Left ventricle myocardium inferior (tissue), 1 donor: ENCODE results near the gene LRIT1. TPM values are rescaled to one million over a fixed set of nuclear protein-coding genes. Genes with fewer than 3 reads are reported as not detected.
A peak's percentile ranks its signal among the peaks of the same experiment; 100 is the strongest.

Source experiments
- DNase-seq: peaks from one replicate; pipeline ENCODE4 v3.0.0-alpha.2; 2020
- H3K27ac ChIP-seq: fragments of 200-600 bp; replicated peaks from 2 replicates; pipeline ENCODE4 v1.8.0; 2021
- H3K27me3 ChIP-seq: fragments of 200-600 bp; 2 replicates; pipeline ENCODE4 v1.8.0; 2021; ENCODE audit warnings: low read depth
- H3K36me3 ChIP-seq: fragments of 200-600 bp; 2 replicates; pipeline ENCODE4 v1.8.0; 2021
- H3K4me1 ChIP-seq: fragments of 200-600 bp; 2 replicates; pipeline ENCODE4 v1.8.0; 2021
- H3K4me3 ChIP-seq: fragments of 200-600 bp; 2 replicates; pipeline ENCODE4 v1.8.0; 2021; ENCODE audit warnings: mild to moderate bottlenecking, moderate library complexity
- H3K9me3 ChIP-seq: fragments of 200-600 bp; replicated peaks from 2 replicates; pipeline ENCODE4 v1.8.0; 2021
- intact Hi-C: fragments of 100-400 bp; cut with micrococcal nuclease; formaldehyde crosslinking; loops from one replicate; pipeline ENCODE4 v1.11.0; 2022
- total RNA-seq: library from RNA; stranded (reverse); fragmentation: NEBNext Ultra II Directional; extraction: Animal tissue kit (Norgen Biotek cat#: 25700); gene quantifications from one replicate; pipeline ENCODE4 v1.2.1, GENCODE V29; 2021
- TF ChIP-seq, protein P1 (sequence below): fragments of 200-600 bp; IDR thresholded peaks from 2 replicates; pipeline ENCODE4 v1.8.0; 2021; ENCODE audit warnings: antibody characterized with exemption, mild to moderate bottlenecking, borderline replicate concordance
- donor health status: DM: no; HTN: yes; CAD: no; lungs with severe emphysema.

LRIT1 gene
- total RNA-seq, 1 donor from 2014 or later, result not detected

- Histone ChIP-seq H3K4me1 (peaks cover 5% of the 10 kb centered on the region), H3K27ac (no peak overlapping the region), H3K9me3 (no peaks in the 10 kb centered on the region), H3K27me3 (peaks cover 51% of the 10 kb centered on the region), H3K36me3 (no peaks in the 10 kb centered on the region), H3K4me3 (no peak overlapping the region)
- intact Hi-C loops, result no loop called here
- TF ChIP-seq, protein P1, sequence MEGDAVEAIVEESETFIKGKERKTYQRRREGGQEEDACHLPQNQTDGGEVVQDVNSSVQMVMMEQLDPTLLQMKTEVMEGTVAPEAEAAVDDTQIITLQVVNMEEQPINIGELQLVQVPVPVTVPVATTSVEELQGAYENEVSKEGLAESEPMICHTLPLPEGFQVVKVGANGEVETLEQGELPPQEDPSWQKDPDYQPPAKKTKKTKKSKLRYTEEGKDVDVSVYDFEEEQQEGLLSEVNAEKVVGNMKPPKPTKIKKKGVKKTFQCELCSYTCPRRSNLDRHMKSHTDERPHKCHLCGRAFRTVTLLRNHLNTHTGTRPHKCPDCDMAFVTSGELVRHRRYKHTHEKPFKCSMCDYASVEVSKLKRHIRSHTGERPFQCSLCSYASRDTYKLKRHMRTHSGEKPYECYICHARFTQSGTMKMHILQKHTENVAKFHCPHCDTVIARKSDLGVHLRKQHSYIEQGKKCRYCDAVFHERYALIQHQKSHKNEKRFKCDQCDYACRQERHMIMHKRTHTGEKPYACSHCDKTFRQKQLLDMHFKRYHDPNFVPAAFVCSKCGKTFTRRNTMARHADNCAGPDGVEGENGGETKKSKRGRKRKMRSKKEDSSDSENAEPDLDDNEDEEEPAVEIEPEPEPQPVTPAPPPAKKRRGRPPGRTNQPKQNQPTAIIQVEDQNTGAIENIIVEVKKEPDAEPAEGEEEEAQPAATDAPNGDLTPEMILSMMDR, result no peak
- DNase-seq, result no peak
Observed at GRCh38 chr10:84270708-84271107, 29.4 kb upstream of the LRIT1 start.

DNA sequence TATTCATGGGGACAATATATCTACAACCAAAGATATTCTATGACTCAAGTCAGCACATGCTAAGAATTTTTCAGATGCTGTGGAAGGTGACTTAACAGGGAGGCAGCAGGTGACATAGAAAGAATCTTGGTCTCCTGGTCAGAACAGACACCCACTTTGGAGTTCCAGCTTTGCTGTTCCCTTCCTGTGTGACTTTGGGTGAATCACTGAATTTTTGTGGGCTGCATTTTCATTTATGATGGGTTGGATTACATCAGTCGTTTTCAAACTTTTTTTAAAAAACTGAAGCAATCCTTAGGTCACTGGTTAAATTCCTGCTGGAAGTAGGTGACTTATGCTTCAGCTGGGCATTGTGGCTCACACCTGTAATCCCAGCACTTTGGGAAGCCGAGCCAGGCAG, 28.4 kb upstream of the LRIT1 start:
- no peaks in the 10 kb centered on the region for H3K9me3 ChIP-seq
- H3K4me3 ChIP-seq, result no peak overlapping the region
- H3K4me1 ChIP-seq, result peaks cover 7% of the 10 kb centered on the region
- H3K27ac ChIP-seq, result no peak overlapping the region
- intact Hi-C loops, result loop anchor here (5.0 to 10.0 kb wide), 2 partner anchors 105 to 268 kb away; no protein-coding TSS in a partner anchor
- no peak for DNase-seq
- peaks cover 45% of the 10 kb centered on the region for H3K27me3 ChIP-seq
- TF ChIP-seq, protein P1, result no peak
- H3K36me3 ChIP-seq, result no peaks in the 10 kb centered on the region

DNA sequence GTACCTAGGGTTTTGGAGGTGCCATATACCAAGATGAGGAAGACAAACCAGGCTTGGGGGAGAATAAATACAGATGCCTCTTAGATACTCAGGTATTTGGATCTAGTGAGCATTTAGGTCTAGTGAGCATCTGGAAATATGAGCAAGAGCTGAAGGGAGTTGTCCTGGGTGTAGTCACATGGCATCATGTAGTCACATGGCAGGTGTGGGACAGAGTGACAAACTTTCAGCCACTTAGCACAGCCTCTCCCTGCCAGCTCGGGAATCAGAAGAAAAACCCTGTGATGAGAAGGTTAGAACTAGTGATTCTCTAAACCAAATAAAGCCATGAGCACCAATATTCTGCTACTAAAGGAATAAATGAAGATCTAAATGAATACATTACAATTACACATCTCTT, 27.8 kb upstream of the LRIT1 start:
- DNase-seq, result no peak
- Histone ChIP-seq H3K36me3 (no peaks in the 10 kb centered on the region), H3K4me3 (no peak overlapping the region), H3K9me3 (no peaks in the 10 kb centered on the region), H3K4me1 (peaks cover 9% of the 10 kb centered on the region), H3K27ac (no peak overlapping the region), H3K27me3 (peaks cover 42% of the 10 kb centered on the region)
- TF ChIP-seq, protein P1, result no peak
- intact Hi-C loops, result loop anchor here (5.0 to 10.0 kb wide), 2 partner anchors 106 to 268 kb away; no protein-coding TSS in a partner anchor

DNA sequence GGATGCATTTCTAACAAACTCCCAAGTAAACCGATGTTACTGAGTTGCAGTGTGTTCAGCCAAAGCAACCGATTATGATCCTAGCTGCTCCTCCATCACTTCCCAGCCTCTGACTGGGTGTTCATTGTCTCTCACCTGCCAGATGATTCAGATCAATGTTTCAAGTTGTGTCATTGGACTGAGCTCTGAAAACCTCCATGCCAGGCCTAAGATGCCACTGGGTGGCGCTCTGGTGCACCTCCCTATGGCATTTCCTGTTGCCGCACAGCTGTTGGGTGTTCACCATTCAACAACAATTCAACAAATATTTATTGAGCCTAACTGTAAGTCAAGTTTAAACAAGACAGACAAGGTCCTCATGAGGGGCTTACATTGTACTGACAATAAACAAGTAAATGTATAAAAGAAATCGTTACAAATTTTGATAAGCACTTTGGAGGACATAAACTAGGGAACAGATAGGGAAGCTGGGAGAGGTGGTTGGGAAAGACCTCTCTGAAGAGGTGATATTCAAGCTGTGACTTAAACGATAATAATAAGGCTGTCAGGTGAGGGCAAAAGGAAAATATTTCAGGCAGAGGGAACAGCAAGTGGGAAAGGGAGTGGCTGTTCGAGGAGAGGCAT, 26.3 kb upstream of the LRIT1 start:
- intact Hi-C loops, result loop anchor here (5.0 to 10.0 kb wide), 2 partner anchors 107 to 270 kb away; no protein-coding TSS in a partner anchor
- DNase-seq, result no peak
- Histone ChIP-seq H3K27me3 (peaks cover 44% of the 10 kb centered on the region), H3K27ac (no peak overlapping the region), H3K4me1 (peaks cover 9% of the 10 kb centered on the region), H3K36me3 (no peaks in the 10 kb centered on the region), H3K9me3 (no peaks in the 10 kb centered on the region), H3K4me3 (no peak overlapping the region)
- TF ChIP-seq, protein P1, result peak; percentile 62

- Histone ChIP-seq H3K27me3 (peaks cover 47% of the 10 kb centered on the region), H3K36me3 (no peaks in the 10 kb centered on the region), H3K4me3 (no peak overlapping the region), H3K4me1 (peaks cover 9% of the 10 kb centered on the region), H3K9me3 (no peaks in the 10 kb centered on the region), H3K27ac (no peak overlapping the region)
- TF ChIP-seq, protein P1, result no peak
- intact Hi-C loops, result loop anchor here (5.0 to 10.0 kb wide), 2 partner anchors 109 to 272 kb away; no protein-coding TSS in a partner anchor
- DNase-seq, result no peak
Observed at GRCh38 chr10:84265418-84265817, 24.1 kb upstream of the LRIT1 start.
